Glutamatergic neuron (in vitro differentiated cells): ENCODE measurements around the gene RNASEH2B. TPM values are rescaled to one million over a fixed set of nuclear protein-coding genes. Genes with fewer than 3 reads are reported as not detected.
A peak's percentile ranks its signal among the peaks of the same experiment; 100 is the strongest.

ENCODE experiments used
- DNase-seq: peaks from one replicate; pipeline ENCODE4 v3.0.0; 2022
- H3K27ac Mint-ChIP-seq: one replicate; pipeline ENCODE4 v1.8.0; 2020; ENCODE audit warnings: mild to moderate bottlenecking, mixed read lengths, inconsistent platforms; ENCODE audit not compliant: unreplicated experiment
- H3K27me3 Mint-ChIP-seq: one replicate; pipeline ENCODE4 v1.8.0; 2020; ENCODE audit warnings: mild to moderate bottlenecking, moderate library complexity, mixed read lengths, inconsistent platforms; ENCODE audit not compliant: unreplicated experiment
- H3K36me3 Mint-ChIP-seq: one replicate; pipeline ENCODE4 v1.8.0; 2020; ENCODE audit warnings: mild to moderate bottlenecking, mixed read lengths, inconsistent platforms; ENCODE audit not compliant: unreplicated experiment
- H3K4me1 Mint-ChIP-seq: one replicate; pipeline ENCODE4 v1.8.0; 2020; ENCODE audit warnings: mild to moderate bottlenecking, low read depth, mixed read lengths, inconsistent platforms; ENCODE audit not compliant: unreplicated experiment
- H3K4me3 Mint-ChIP-seq: one replicate; pipeline ENCODE4 v1.8.0; 2020; ENCODE audit warnings: mild to moderate bottlenecking, mixed read lengths, inconsistent platforms; ENCODE audit not compliant: unreplicated experiment
- H3K9me3 Mint-ChIP-seq: one replicate; pipeline ENCODE4 v1.8.0; 2020; ENCODE audit warnings: mild to moderate bottlenecking, moderate library complexity, mixed read lengths, inconsistent platforms; ENCODE audit not compliant: unreplicated experiment
- CTCF ChIP-seq: fragments of 200-600 bp; sonication (generic); IDR thresholded peaks from one replicate; pipeline ENCODE4 v1.5.0; 2021; ENCODE audit not compliant: partially characterized antibody, unreplicated experiment
- total RNA-seq: library from RNA; stranded (reverse); fragmentation: NEBNext Ultra II Directional; extraction: Animal tissue kit (Norgen Biotek cat#: 25700); gene quantifications from one replicate; pipeline ENCODE4 v1.2.1, GENCODE V29; 2021; ENCODE audit not compliant: unreplicated experiment

RNASEH2B gene
- total RNA-seq, 1 donor from 2014 or later = 10.4 TPM

GRCh38 chr13:50928102-50928501, 18.5 kb downstream of the RNASEH2B start:
- Mint-ChIP-seq H3K27me3 (peaks cover 3% of the 10 kb centered on the region), H3K36me3 (peaks cover 24% of the 10 kb centered on the region), H3K4me1 (peaks cover 6% of the 10 kb centered on the region), H3K9me3 (peaks cover 1% of the 10 kb centered on the region), H3K27ac (no peak overlapping the region), H3K4me3 (no peak overlapping the region)
- no peak for TF ChIP-seq CTCF
- no peak for DNase-seq

GRCh38 chr13:50928659-50929462, 19.3 kb downstream of the RNASEH2B start:
- H3K27me3 Mint-ChIP-seq = peaks cover 3% of the 10 kb centered on the region
- no peak overlapping the region for H3K27ac Mint-ChIP-seq
- H3K36me3 Mint-ChIP-seq = peaks cover 18% of the 10 kb centered on the region
- TF ChIP-seq CTCF = no peak
- H3K9me3 Mint-ChIP-seq = peaks cover 1% of the 10 kb centered on the region
- peaks cover 6% of the 10 kb centered on the region for H3K4me1 Mint-ChIP-seq
- H3K4me3 Mint-ChIP-seq = no peak overlapping the region
- DNase-seq = no peak

GRCh38 chr13:50932091-50932490, 22.5 kb downstream of the RNASEH2B start:
- Mint-ChIP-seq H3K4me1 (peaks cover 6% of the 10 kb centered on the region), H3K27ac (peak overlapping the region; percentile 34), H3K27me3 (no peaks in the 10 kb centered on the region), H3K9me3 (peaks cover 1% of the 10 kb centered on the region), H3K4me3 (no peak overlapping the region), H3K36me3 (peaks cover 7% of the 10 kb centered on the region)
- no peak for TF ChIP-seq CTCF
- DNase-seq = no peak

DNA sequence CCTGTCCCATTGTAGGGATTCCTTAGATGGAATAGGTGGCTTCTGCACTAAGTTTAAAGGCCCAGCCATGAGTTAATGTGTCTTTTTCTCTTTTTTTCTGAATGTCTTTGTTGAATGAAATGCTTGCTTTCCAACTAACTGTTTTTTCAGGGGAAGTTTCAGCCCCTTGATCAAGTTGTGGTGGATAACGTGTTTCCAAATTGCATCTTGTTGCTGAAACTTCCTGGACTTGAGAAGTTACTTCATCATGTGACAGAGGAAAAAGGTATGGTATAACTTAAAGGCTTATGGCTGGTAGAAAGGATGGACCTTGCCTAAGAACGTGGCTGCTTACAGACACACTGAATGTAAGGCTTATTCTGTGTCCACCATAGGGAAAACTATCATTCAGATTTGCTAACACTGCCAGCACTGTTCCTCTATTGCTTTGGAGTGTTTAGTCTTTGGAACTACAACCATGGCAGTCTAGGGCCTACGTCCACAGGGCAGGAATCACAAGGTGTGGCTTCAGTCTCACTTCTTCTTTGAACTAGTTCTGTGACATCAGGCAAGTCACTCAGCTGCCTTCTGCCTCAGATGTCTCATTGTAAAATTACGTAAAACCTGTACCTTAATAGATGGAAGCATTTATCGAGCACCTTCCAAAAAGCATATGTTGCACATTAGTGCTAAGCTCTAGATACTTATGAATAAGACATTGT, 25.3 kb downstream of the RNASEH2B start:
- Mint-ChIP-seq H3K36me3 (peaks cover 13% of the 10 kb centered on the region), H3K9me3 (peaks cover 1% of the 10 kb centered on the region), H3K27me3 (no peaks in the 10 kb centered on the region), H3K4me3 (no peak overlapping the region), H3K4me1 (peaks cover 6% of the 10 kb centered on the region), H3K27ac (no peak overlapping the region)
- DNase-seq = no peak
- no peak for TF ChIP-seq CTCF

GRCh38 chr13:50936679-50937078, 27.1 kb downstream of the RNASEH2B start:
- no peak for DNase-seq
- Mint-ChIP-seq H3K27ac (no peak overlapping the region), H3K27me3 (no peaks in the 10 kb centered on the region), H3K4me3 (no peak overlapping the region), H3K36me3 (peaks cover 13% of the 10 kb centered on the region), H3K9me3 (peaks cover 1% of the 10 kb centered on the region), H3K4me1 (peaks cover 8% of the 10 kb centered on the region)
- TF ChIP-seq CTCF = no peak
